HEK293T (cell line): Measurements from ENCODE around the gene BRAT1.

Experiments
- CTCF ChIA-PET: fragments of 350-600 bp; formaldehyde crosslinking; extraction: SDS; loops from one replicate; lab custom pipeline; 2021; ENCODE audit warnings: antibody characterized with exemption, inconsistent platforms; lab: Yijun Ruan, JAX
- POLR2A ChIA-PET: fragments of 350-600 bp; formaldehyde crosslinking; extraction: SDS; loops from one replicate; lab custom pipeline; 2020; ENCODE audit warnings: antibody characterized with exemption, inconsistent platforms; lab: Yijun Ruan, JAX
- DNase-seq: peaks from one replicate; pipeline ENCODE4 v3.0.0; 2012; ENCODE audit warnings: mixed read lengths; ENCODE audit errors: extremely low spot score
- ARNT ChIP-seq: fragments of 450-650 bp; IDR thresholded peaks from 2 replicates; pipeline ENCODE4 v1.6.1; 2017; ENCODE audit warnings: mild to moderate bottlenecking
- BHLHE40 ChIP-seq: fragments of 450-650 bp; IDR thresholded peaks from 2 replicates; pipeline ENCODE4 v1.6.1; 2016; ENCODE audit warnings: mild to moderate bottlenecking, moderate library complexity, borderline replicate concordance
- CTBP1 ChIP-seq: fragments of 450-650 bp; IDR thresholded peaks from 2 replicates; pipeline ENCODE4 v1.6.1; 2016; ENCODE audit warnings: borderline replicate concordance
- ELF4 ChIP-seq: fragments of 450-650 bp; IDR thresholded peaks from 2 replicates; pipeline ENCODE4 v1.6.1; 2017; ENCODE audit warnings: antibody characterized with exemption
- FOXA1 ChIP-seq: fragments of 450-650 bp; IDR thresholded peaks from 2 replicates; pipeline ENCODE4 v1.6.1; 2016; ENCODE audit warnings: mild to moderate bottlenecking
- FOXK2 ChIP-seq: fragments of 450-650 bp; IDR thresholded peaks from 2 replicates; pipeline ENCODE4 v1.6.1; 2016; ENCODE audit warnings: mild to moderate bottlenecking
- FOXM1 ChIP-seq: fragments of 450-650 bp; IDR thresholded peaks from 2 replicates; pipeline ENCODE4 v1.6.1; 2017; ENCODE audit warnings: mild to moderate bottlenecking, borderline replicate concordance
- HDGF ChIP-seq: fragments of 450-650 bp; IDR thresholded peaks from 2 replicates; pipeline ENCODE4 v1.6.1; 2017; ENCODE audit warnings: antibody characterized with exemption, borderline replicate concordance
- L3MBTL2 ChIP-seq: fragments of 450-650 bp; conservative IDR thresholded peaks from 2 replicates; pipeline ENCODE4 v1.6.1; 2016; ENCODE audit warnings: mild to moderate bottlenecking
- LEF1 ChIP-seq: fragments of 450-650 bp; IDR thresholded peaks from 2 replicates; pipeline ENCODE4 v1.6.1; 2017; ENCODE audit warnings: mild to moderate bottlenecking, borderline replicate concordance
- NFRKB ChIP-seq: fragments of 450-650 bp; IDR thresholded peaks from 2 replicates; pipeline ENCODE4 v1.6.1; 2016; ENCODE audit warnings: mild to moderate bottlenecking, moderate library complexity
- PKNOX1 ChIP-seq: fragments of 450-650 bp; IDR thresholded peaks from 2 replicates; pipeline ENCODE4 v1.6.1; 2016
- SP1 ChIP-seq: fragments of 450-650 bp; IDR thresholded peaks from 2 replicates; pipeline ENCODE4 v1.6.1; 2017
- SUZ12 ChIP-seq: fragments of 450-650 bp; IDR thresholded peaks from 2 replicates; pipeline ENCODE4 v1.6.1; 2016; ENCODE audit warnings: mild to moderate bottlenecking
- TARDBP ChIP-seq: fragments of 450-650 bp; IDR thresholded peaks from 2 replicates; pipeline ENCODE4 v1.6.1; 2016
- ZNF384 ChIP-seq: fragments of 450-650 bp; IDR thresholded peaks from 2 replicates; pipeline ENCODE4 v1.6.1; 2016

Gene BRAT1

GRCh38 chr7:2512713-2513112, 42.6 kb downstream of the BRAT1 start:
- no peak for DNase-seq
- POLR2A ChIA-PET = no interaction called here
- TF ChIP-seq FOXA1 (no peak), ZNF384 (no peak), LEF1 (no peak), CTBP1 (no peak), TARDBP (no peak), ARNT (no peak), FOXM1 (no peak), BHLHE40 (no peak), ELF4 (no peak), NFRKB (no peak), FOXK2 (no peak), HDGF (no peak), SUZ12 (no peak), SP1 (no peak), PKNOX1 (no peak), L3MBTL2 (no peak)
- CTCF ChIA-PET = no interaction called here

GRCh38 chr7:2512179-2512661, 43.1 kb downstream of the BRAT1 start:
- ChIA-PET POLR2A (no interaction called here), CTCF (no interaction called here)
- DNase-seq = no peak
- TF ChIP-seq SUZ12 (no peak), PKNOX1 (no peak), FOXA1 (no peak), SP1 (no peak), NFRKB (no peak), FOXK2 (no peak), LEF1 (no peak), HDGF (no peak), ELF4 (no peak), L3MBTL2 (no peak), FOXM1 (no peak), BHLHE40 (no peak), CTBP1 (no peak), ZNF384 (no peak), ARNT (no peak)

DNA sequence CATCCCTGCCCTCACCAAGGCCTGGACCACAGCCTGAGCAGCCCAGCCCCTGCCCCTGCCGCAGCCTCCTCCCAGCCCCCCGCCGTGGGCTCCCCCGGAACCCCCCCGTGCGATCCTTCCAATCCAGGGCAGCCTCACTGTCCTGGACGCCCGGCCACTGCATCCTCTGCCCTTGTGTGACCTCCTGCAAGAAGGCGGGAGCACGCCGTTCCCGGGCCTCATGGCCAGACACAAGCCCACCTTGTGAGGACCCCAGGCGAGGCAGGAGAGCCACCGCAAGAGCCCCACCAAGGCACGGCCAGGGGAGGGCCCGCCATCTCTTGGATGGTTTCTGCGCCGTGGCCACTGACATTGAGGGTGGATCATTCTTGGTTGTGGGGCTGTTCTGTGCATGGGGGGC, 43.6 kb downstream of the BRAT1 start:
- CTCF ChIA-PET = no interaction called here
- TF ChIP-seq NFRKB (no peak), SP1 (no peak), CTBP1 (no peak), L3MBTL2 (no peak), ZNF384 (no peak), FOXK2 (no peak), BHLHE40 (no peak), PKNOX1 (no peak), ELF4 (no peak), FOXM1 (no peak), HDGF (no peak), TARDBP (no peak), FOXA1 (no peak), ARNT (no peak), SUZ12 (no peak), LEF1 (no peak)
- no peak for DNase-seq
- POLR2A ChIA-PET = no interaction called here

GRCh38 chr7:2510909-2511768, 44.2 kb downstream of the BRAT1 start:
- CTCF ChIA-PET = no interaction called here
- no peak for DNase-seq
- POLR2A ChIA-PET = no interaction called here
- TF ChIP-seq FOXM1 (no peak), ELF4 (no peak), FOXK2 (no peak), CTBP1 (no peak), PKNOX1 (no peak), ZNF384 (no peak), TARDBP (no peak), BHLHE40 (no peak), SUZ12 (no peak), ARNT (no peak), LEF1 (no peak), L3MBTL2 (no peak), FOXA1 (no peak), NFRKB (no peak), SP1 (no peak)

DNA sequence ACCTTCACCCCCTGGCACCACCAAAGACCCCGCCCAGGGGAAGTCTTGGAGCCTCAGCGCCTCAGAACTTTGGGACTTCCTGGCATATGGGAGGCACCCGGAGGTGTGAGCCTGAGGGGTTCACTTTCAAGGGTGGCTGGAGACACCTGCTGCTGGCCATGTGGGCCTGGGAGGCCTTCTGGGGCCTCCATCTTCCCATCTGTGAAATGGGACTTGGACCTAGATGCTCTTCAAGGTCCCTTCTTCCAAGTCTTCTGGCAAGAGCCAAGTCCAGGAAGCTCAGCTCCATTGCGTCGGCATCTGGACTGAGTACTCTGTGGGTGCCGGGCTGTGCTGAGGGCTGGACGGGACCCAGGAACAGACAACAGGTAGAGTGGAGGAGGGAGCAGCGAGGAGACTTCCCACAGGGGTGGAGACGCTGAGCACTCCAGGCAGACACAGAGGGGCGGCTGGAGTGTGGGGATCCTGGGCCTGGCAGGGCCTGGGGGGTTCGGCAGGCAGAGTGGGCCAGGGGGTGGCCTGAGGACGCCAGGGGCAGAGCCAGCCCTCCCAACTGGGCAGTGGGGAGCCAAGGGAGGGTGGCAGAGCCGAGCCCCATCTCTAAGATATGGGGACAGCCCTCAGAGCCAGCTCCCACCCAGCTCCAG, 45.1 kb downstream of the BRAT1 start:
- CTCF ChIA-PET = interaction anchor here (0.5 kb wide), 2 partner anchors 9 to 17 kb away, joined by 3 read pairs; no protein-coding TSS in a partner anchor
- POLR2A ChIA-PET = interaction anchor here (0.9 kb wide), 1 partner anchor 10 kb away, joined by 3 read pairs; no protein-coding TSS in a partner anchor
- no peak for DNase-seq
- no peak for TF ChIP-seq ELF4
- no peak for TF ChIP-seq NFRKB
- TF ChIP-seq CTBP1 = no peak
